Activated CD8-positive, alpha-beta T cell treated with anti-CD3 and anti-CD28 coated beads for 36 hours (primary cell): ENCODE results near the gene SLC43A2. TPM values are rescaled to one million over a fixed set of nuclear protein-coding genes. Genes with fewer than 3 reads are reported as not detected.
"Not testable (repeated sequence)": the region's sequence is repeated elsewhere in the genome, so short reads cannot be mapped to it uniquely, and the experiment has no call there.

ENCODE experiments used
- ATAC-seq: fragments of 200-7000 bp; cut with Tn5 transposase; one replicate; pipeline ENCODE4 v1.10.0; 2021; ENCODE audit warnings: mild to moderate bottlenecking, moderate library complexity
- CTCF ChIA-PET: fragments of 350-600 bp; sonication (Branson Sonifier 250); formaldehyde crosslinking; loops from one replicate; lab custom pipeline; 2021; ENCODE audit warnings: antibody characterized with exemption; lab: Charles Lee
- POLR2A ChIA-PET: fragments of 350-600 bp; sonication (Branson Sonifier 250); formaldehyde crosslinking; loops from one replicate; lab custom pipeline; 2021; ENCODE audit warnings: antibody characterized with exemption; lab: Charles Lee
- DNase-seq: peaks from one replicate; pipeline ENCODE4 v3.0.0-alpha.2; 2020
- H3K27ac Mint-ChIP-seq: one replicate; pipeline ENCODE4 v1.8.0; 2021; ENCODE audit warnings: mild to moderate bottlenecking, mixed read lengths
- H3K27me3 Mint-ChIP-seq: one replicate; pipeline ENCODE4 v1.8.0; 2021; ENCODE audit warnings: mixed read lengths
- H3K36me3 Mint-ChIP-seq: one replicate; pipeline ENCODE4 v1.8.0; 2021; ENCODE audit warnings: low read depth, mixed read lengths
- H3K4me1 Mint-ChIP-seq: one replicate; pipeline ENCODE4 v1.8.0; 2021; ENCODE audit warnings: low read depth, mixed read lengths
- H3K4me3 Mint-ChIP-seq: one replicate; pipeline ENCODE4 v1.8.0; 2021; ENCODE audit warnings: mild to moderate bottlenecking, moderate library complexity, mixed read lengths
- H3K9me3 Mint-ChIP-seq: one replicate; pipeline ENCODE4 v1.8.0; 2021; ENCODE audit warnings: mixed read lengths
- intact Hi-C: fragments of 100-400 bp; cut with micrococcal nuclease; formaldehyde crosslinking; loops from one replicate; pipeline ENCODE4 v1.10.0; 2022
- total RNA-seq, 2 experiments: library from RNA; stranded (reverse); gene quantifications; one replicate each; pipeline ENCODE4 v1.2.3, GENCODE V29; 2021
- TF ChIP-seq, protein P1 (sequence below): fragments of 200-600 bp; IDR thresholded peaks from one replicate; pipeline ENCODE4 v1.8.0; 2022; ENCODE audit warnings: antibody characterized with exemption, mild to moderate bottlenecking

The SLC43A2 gene
- total RNA-seq, 2 experiments from 2014 or later, result 5.6 to 5.7 TPM

- intact Hi-C loops, result no loop called here
- Mint-ChIP-seq H3K27ac (no peak overlapping the region), H3K27me3 (no peaks in the 10 kb centered on the region), H3K4me1 (no peaks in the 10 kb centered on the region), H3K36me3 (peaks cover 25% of the 10 kb centered on the region), H3K9me3 (no peaks in the 10 kb centered on the region), H3K4me3 (no peak overlapping the region)
- ChIA-PET CTCF (no interaction called here), POLR2A (no interaction called here)
- no peak for DNase-seq
- TF ChIP-seq, protein P1, sequence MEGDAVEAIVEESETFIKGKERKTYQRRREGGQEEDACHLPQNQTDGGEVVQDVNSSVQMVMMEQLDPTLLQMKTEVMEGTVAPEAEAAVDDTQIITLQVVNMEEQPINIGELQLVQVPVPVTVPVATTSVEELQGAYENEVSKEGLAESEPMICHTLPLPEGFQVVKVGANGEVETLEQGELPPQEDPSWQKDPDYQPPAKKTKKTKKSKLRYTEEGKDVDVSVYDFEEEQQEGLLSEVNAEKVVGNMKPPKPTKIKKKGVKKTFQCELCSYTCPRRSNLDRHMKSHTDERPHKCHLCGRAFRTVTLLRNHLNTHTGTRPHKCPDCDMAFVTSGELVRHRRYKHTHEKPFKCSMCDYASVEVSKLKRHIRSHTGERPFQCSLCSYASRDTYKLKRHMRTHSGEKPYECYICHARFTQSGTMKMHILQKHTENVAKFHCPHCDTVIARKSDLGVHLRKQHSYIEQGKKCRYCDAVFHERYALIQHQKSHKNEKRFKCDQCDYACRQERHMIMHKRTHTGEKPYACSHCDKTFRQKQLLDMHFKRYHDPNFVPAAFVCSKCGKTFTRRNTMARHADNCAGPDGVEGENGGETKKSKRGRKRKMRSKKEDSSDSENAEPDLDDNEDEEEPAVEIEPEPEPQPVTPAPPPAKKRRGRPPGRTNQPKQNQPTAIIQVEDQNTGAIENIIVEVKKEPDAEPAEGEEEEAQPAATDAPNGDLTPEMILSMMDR, result no peak
- ATAC-seq, result no peak
These were observed 88.8 kb downstream of the SLC43A2 start for GRCh38 chr17:1539811-1540210.

DNA sequence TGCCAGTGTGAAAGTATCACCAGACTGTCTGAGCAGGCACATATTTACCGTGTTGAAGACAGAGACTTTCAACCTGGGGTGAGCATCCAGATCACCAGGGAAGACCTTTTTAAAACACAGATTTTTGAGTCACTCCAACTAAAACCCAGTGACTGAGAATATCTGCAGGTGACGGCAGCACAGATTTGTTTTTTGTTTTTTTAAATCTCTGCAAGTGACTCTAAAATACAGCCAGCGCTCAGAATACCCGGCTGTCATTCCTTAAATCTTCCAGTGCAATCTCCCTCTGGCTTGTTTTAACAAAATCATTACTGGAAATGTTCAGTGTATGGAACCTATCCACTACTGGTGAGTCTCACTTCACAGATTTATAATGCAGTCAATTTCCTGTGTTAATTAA lies 92.9 kb downstream of the SLC43A2 start:
- H3K4me1 Mint-ChIP-seq, result no peaks in the 10 kb centered on the region
- POLR2A ChIA-PET, result no interaction called here
- intact Hi-C loops, result no loop called here
- H3K9me3 Mint-ChIP-seq, result no peaks in the 10 kb centered on the region
- TF ChIP-seq, protein P1, result no peak
- H3K27me3 Mint-ChIP-seq, result no peaks in the 10 kb centered on the region
- H3K36me3 Mint-ChIP-seq, result peaks cover 16% of the 10 kb centered on the region
- no peak overlapping the region for H3K27ac Mint-ChIP-seq
- DNase-seq (no peak), ATAC-seq (no peak)
- no peak overlapping the region for H3K4me3 Mint-ChIP-seq
- CTCF ChIA-PET, result interaction anchor here (1.3 kb wide), 1 partner anchor 171 kb away, joined by 3 read pairs; no protein-coding TSS in a partner anchor

DNA sequence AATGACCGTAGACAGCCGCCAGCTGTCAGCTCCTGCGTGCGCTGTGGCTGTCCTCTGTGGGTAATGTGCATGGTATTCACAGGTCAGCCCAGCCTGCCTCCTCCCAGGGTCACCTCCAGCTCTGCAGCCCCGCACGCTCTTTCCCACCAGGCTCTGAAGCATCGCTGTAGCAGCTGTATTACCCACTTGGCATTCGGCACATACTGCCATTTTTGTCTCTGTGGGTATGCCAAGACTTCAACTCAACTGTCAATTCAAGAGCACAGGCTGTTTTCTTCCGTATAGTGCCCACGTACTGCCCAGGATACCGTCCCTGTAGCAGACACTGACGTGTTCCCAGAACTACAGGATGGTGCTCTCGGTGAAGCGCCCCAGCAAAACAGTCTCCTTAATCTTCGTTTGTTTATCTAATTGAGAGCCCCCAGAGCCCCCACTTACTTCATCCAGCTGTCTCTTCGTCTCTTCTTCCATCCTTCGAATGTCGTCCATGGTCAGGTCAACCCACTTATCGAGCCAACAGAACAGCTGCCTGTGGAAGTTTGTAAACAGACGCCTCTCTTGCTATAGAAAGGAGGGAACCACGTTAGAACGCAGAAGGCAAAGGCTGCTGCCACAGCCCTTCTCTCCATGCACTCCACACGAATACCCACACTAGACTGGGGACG lies 94.8 kb downstream of the SLC43A2 start:
- Mint-ChIP-seq H3K27me3 (no peaks in the 10 kb centered on the region), H3K27ac (no peak overlapping the region), H3K4me1 (peaks cover 1% of the 10 kb centered on the region), H3K36me3 (peaks cover 15% of the 10 kb centered on the region), H3K4me3 (no peak overlapping the region), H3K9me3 (no peaks in the 10 kb centered on the region)
- DNase-seq, result no peak
- intact Hi-C loops, result no loop called here
- ATAC-seq, result no peak
- ChIA-PET POLR2A (no interaction called here), CTCF (interaction anchor here (0.9 to 2.6 kb wide), 17 partner anchors 9 to 235 kb away, joined by 3 to 29 read pairs (median 4); partner anchors contain the start of gene INPP5K)
- TF ChIP-seq, protein P1, result no peak

DNA sequence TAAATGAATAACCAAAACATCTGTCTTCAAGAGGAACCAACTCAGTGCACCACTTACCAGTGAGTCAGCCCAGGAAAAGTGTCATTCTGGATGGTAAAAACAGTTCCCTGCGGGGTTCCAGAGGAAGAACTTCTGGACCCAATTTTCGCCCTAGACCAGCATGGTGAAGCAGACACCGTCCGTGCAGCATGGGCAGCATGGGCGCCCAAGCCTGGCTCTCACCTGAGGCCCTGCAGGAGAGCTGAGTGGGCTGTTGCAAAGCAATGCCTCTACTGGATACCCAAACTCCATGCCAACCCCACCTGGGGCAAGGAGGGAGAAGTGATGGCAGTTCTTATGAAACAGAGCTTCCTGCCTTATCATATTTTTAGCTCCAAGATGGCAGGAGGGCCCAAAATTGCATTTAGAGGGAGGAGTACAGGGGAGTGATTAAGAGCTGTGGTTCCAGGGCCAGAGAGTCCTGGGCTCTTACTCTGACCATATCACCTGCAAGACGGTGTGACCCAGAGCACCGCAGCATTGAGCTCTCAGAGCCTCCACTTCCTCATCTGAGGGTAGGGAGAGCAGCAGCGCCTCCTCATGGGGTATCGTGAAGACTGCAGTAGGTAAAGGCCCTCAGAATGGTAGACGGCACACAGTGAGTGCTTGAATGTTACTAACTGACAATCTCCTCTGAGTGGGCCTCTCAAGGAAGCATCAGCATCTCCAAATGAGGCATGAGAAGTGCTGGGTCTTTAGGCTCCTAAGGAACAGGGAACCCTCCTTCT lies 95.6 kb downstream of the SLC43A2 start:
- DNase-seq (peak; percentile 64), ATAC-seq (peak; percentile 83)
- TF ChIP-seq, protein P1, result peak; percentile 33
- CTCF ChIA-PET, result interaction anchor here (0.7 to 2.6 kb wide), 21 partner anchors 9 to 275 kb away, joined by 3 to 29 read pairs (median 3); partner anchors contain the start of gene INPP5K
- H3K27me3 Mint-ChIP-seq, result no peaks in the 10 kb centered on the region
- no peak overlapping the region for H3K27ac Mint-ChIP-seq
- no peak overlapping the region for H3K4me3 Mint-ChIP-seq
- POLR2A ChIA-PET, result no interaction called here
- intact Hi-C loops, result no loop called here
- H3K36me3 Mint-ChIP-seq, result peaks cover 18% of the 10 kb centered on the region
- peaks cover 1% of the 10 kb centered on the region for H3K4me1 Mint-ChIP-seq
- no peaks in the 10 kb centered on the region for H3K9me3 Mint-ChIP-seq

- no peaks in the 10 kb centered on the region for H3K27me3 Mint-ChIP-seq
- TF ChIP-seq, protein P1, result no peak
- DNase-seq (no peak), ATAC-seq (peak; percentile 34)
- no peaks in the 10 kb centered on the region for H3K9me3 Mint-ChIP-seq
- H3K4me3 Mint-ChIP-seq, result no peak overlapping the region
- intact Hi-C loops, result no loop called here
- H3K36me3 Mint-ChIP-seq, result peaks cover 14% of the 10 kb centered on the region
- H3K27ac Mint-ChIP-seq, result peak overlapping the region; percentile 29
- CTCF ChIA-PET, result interaction anchor here (0.5 to 1.5 kb wide), 2 partner anchors 13 to 106 kb away, joined by 3 read pairs; partner anchors contain the start of gene INPP5K
- peaks cover 4% of the 10 kb centered on the region for H3K4me1 Mint-ChIP-seq
- POLR2A ChIA-PET, result no interaction called here
These were observed 98.8 kb downstream of the SLC43A2 start for GRCh38 chr17:1529863-1530262.

DNA sequence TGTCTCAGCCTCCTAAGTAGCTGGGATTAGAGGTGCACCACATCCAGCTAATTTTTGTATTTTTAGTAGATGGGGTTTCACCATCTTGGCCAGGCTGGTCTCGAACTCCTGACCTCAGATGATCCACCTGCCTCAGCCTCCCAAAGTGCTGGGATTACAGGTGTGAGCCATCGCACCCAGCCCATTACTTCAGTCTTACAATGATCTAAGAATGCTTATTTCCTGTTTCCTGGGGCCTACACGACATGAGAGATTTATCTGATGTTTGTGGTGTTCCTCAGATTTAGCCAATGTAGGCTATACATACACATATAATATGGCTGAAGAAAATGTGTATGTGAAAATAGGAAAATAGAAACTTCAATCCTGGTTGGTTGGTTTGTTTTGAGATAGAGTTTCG lies 101.8 kb downstream of the SLC43A2 start:
- H3K27me3 Mint-ChIP-seq, intact Hi-C loops, H3K27ac Mint-ChIP-seq, ATAC-seq, H3K9me3 Mint-ChIP-seq, DNase-seq, H3K4me3 Mint-ChIP-seq, H3K4me1 Mint-ChIP-seq: not testable (repeated sequence)
- ChIA-PET CTCF (interaction anchor here (1.3 kb wide), 1 partner anchor 11 kb away, joined by 5 read pairs; the partner anchor contains the start of gene INPP5K), POLR2A (interaction anchor here (0.6 kb wide), 1 partner anchor 193 kb away, joined by 4 read pairs; no protein-coding TSS in a partner anchor)
- H3K36me3 Mint-ChIP-seq, result peaks cover 12% of the 10 kb centered on the region
